ENCODE data around the gene WWOX. TPM values are rescaled to one million over a fixed set of nuclear protein-coding genes. Genes with fewer than 3 reads are reported as not detected.

Gene WWOX
- total RNA-seq, 1 experiment from 2014 or later = 15.6 TPM

DNA sequence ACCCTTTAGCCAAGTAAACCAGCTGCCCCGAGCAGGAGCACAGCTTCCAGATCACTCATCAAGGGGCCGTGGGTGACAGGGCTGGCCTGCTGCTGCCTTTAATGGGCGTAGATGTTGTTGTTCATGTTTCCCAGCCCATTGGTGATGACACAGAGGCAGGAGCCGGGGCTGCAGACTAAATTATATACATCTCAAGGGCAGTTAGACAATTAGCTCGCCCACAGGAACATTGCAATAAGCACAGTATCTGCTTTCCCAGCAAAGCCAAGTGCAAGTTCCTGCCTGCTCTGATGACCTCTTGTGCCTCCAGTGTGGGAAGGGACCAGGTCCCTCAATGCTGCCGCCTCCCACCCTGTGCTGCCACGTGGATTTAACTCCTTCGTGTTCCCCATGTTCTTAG lies 1015.3 kb downstream of the WWOX start:
- Mint-ChIP-seq H3K27me3 (ENCODE audit: low read depth) (no peaks in the 10 kb centered on the region), H3K27ac (no peak overlapping the region; a peak in 2 of 7 replicates), H3K36me3 (ENCODE audit: insufficient read depth in 1 of 3, low read depth in 3 of 3) (peaks cover 0 to 9% (median 3%) of the 10 kb centered on the region in 3 experiments; a peak in 3 of 7 replicates), H3K4me1 (peaks cover 16 to 21% of the 10 kb centered on the region in 2 experiments), H3K9me3 (peaks cover 8 to 14% of the 10 kb centered on the region in 2 experiments), H3K4me3 (no peak overlapping the region)
- Histone ChIP-seq H3K79me1 (ENCODE audit: insufficient read depth, low read depth, low read length, poor library complexity, severe bottlenecking) (no peaks in the 10 kb centered on the region), H3K23ac (ENCODE audit: insufficient read length, low read depth, low read length) (no peak overlapping the region), H2AFZ (ENCODE audit: low read length) (no peak overlapping the region), H3K27me3 (ENCODE audit: insufficient read depth, low read length) (no peaks in the 10 kb centered on the region), H3K23me2 (ENCODE audit: insufficient read length, low read depth, low read length, poor library complexity, severe bottlenecking) (no peaks in the 10 kb centered on the region), H3K4ac (ENCODE audit: low read depth, low read length) (no peak overlapping the region), H3K27ac (ENCODE audit: insufficient read length, low read depth, low read length) (no peak overlapping the region), H3K9ac (ENCODE audit: extremely low read depth, insufficient read length, low read length) (no peak overlapping the region), H3K9me3 (ENCODE audit: control insufficient read depth, low read depth, low read length) (no peaks in the 10 kb centered on the region), H3K18ac (ENCODE audit: insufficient read length, low read depth, low read length) (no peak overlapping the region), H2BK5ac (ENCODE audit: insufficient read length, low read length) (no peak overlapping the region), H4K91ac (ENCODE audit: insufficient read length, low read depth, low read length) (no peak overlapping the region), H4K20me1 (ENCODE audit: control insufficient read depth, insufficient read depth, insufficient read length) (no peaks in the 10 kb centered on the region), H3K79me2 (ENCODE audit: insufficient read depth, low read length) (no peaks in the 10 kb centered on the region), H3K14ac (ENCODE audit: insufficient read depth, low read length) (no peak overlapping the region), H2BK20ac (ENCODE audit: low read depth, low read length, poor library complexity, severe bottlenecking) (no peak overlapping the region), H2BK15ac (ENCODE audit: low read depth, low read length) (no peak overlapping the region), H3K56ac (ENCODE audit: insufficient read length, low read depth, low read length) (no peak overlapping the region), H2AK5ac (ENCODE audit: insufficient read length, low read length) (no peak overlapping the region), H3K4me2 (ENCODE audit: insufficient read depth, insufficient read length, low read length) (no peak overlapping the region), H2BK12ac (ENCODE audit: insufficient read length, low read depth, low read length) (no peak overlapping the region), H3T11ph (ENCODE audit: low read length) (no peak overlapping the region), H4K5ac (ENCODE audit: insufficient read length, low read depth, low read length) (no peak overlapping the region), H2BK120ac (ENCODE audit: low read depth, low read length, poor library complexity, severe bottlenecking) (no peak overlapping the region), H4K8ac (replicated peaks; ENCODE audit: insufficient read length, low read depth, low read length) (no peak overlapping the region), H3K4me1 (ENCODE audit: insufficient read depth, low read length) (no peaks in the 10 kb centered on the region)
- no CpG with 5 or more reads among the region's 8 CpGs for WGBS (ENCODE audit: extremely low coverage, insufficient read length, low lambda C conversion rate)
- TF ChIP-seq CTCF (conservative IDR thresholded peaks at IDR 0.05) = no peak
- DNase-seq = no peak
